Measurements from ENCODE around the gene SLC8A1.

DNA sequence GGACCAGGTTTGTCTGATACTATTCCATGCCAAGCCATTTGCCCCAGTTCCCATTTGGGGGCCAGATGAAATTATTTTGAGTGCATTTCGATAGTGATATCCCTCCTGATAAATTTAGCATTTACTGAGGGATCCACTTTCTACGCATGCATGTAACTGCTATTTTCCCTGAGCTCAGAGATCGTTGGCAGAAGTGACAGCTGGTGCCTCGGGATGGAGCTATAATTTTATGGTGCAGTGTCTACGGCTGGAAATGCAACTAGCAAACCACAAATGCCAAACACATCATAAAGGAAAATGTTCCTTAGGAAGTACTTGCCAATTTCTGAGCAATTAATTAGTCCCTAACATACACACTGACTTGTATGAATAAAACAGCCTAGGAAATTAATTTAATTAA, 254.8 kb downstream of the SLC8A1 start:
- TF ChIP-seq POLR2A (IDR thresholded peaks at IDR 0.05) (no peak), POLR2AphosphoS5 (IDR thresholded peaks at IDR 0.05) (no peak)
- TF ChIP-seq, protein P1, sequence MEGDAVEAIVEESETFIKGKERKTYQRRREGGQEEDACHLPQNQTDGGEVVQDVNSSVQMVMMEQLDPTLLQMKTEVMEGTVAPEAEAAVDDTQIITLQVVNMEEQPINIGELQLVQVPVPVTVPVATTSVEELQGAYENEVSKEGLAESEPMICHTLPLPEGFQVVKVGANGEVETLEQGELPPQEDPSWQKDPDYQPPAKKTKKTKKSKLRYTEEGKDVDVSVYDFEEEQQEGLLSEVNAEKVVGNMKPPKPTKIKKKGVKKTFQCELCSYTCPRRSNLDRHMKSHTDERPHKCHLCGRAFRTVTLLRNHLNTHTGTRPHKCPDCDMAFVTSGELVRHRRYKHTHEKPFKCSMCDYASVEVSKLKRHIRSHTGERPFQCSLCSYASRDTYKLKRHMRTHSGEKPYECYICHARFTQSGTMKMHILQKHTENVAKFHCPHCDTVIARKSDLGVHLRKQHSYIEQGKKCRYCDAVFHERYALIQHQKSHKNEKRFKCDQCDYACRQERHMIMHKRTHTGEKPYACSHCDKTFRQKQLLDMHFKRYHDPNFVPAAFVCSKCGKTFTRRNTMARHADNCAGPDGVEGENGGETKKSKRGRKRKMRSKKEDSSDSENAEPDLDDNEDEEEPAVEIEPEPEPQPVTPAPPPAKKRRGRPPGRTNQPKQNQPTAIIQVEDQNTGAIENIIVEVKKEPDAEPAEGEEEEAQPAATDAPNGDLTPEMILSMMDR (IDR thresholded peaks at IDR 0.05): no peak
